HG03045 (cell line): ENCODE results near the gene CELF4.

Source experiments
- ATAC-seq: cut with Tn5 transposase; IDR thresholded peaks from one replicate; pipeline ENCODE4 v1.9.1; 2021; ENCODE audit warnings: mild to moderate bottlenecking, moderate library complexity; ENCODE audit not compliant: unreplicated experiment

CELF4 gene

GRCh38 chr18:37574113-37574512 lies 8.5 kb upstream of the CELF4 start:
- ATAC-seq = no peak

GRCh38 chr18:37572736-37573135 lies 7.1 kb upstream of the CELF4 start:
- no peak for ATAC-seq

- no peak for ATAC-seq
These were observed 5.7 kb upstream of the CELF4 start for GRCh38 chr18:37571266-37571665.

GRCh38 chr18:37570336-37570930 lies 4.8 kb upstream of the CELF4 start:
- ATAC-seq = no peak

- ATAC-seq = no peak
These were observed 3.1 kb upstream of the CELF4 start for GRCh38 chr18:37568671-37569070.

- no peak for ATAC-seq
These were observed 2.4 kb upstream of the CELF4 start for GRCh38 chr18:37567994-37568359.

GRCh38 chr18:37567061-37567993 lies 1.7 kb upstream of the CELF4 start:
- ATAC-seq = no peak

- no peak for ATAC-seq
These were observed 972 bp upstream of the CELF4 start for GRCh38 chr18:37566479-37567060.

- no peak for ATAC-seq
These were observed 430 bp upstream of the CELF4 start for GRCh38 chr18:37565977-37566478.

- no peak for ATAC-seq
These were observed 892 bp downstream of the CELF4 start for GRCh38 chr18:37564711-37565100.

GRCh38 chr18:37563931-37564392 lies 1.6 kb downstream of the CELF4 start:
- ATAC-seq = no peak

GRCh38 chr18:37561986-37562385 lies 3.6 kb downstream of the CELF4 start:
- ATAC-seq = no peak

GRCh38 chr18:37560003-37560402 lies 5.6 kb downstream of the CELF4 start:
- ATAC-seq = no peak

- no peak for ATAC-seq
These were observed 6.4 kb downstream of the CELF4 start for GRCh38 chr18:37559194-37559593.

GRCh38 chr18:37554399-37554787 lies 11.2 kb downstream of the CELF4 start:
- no peak for ATAC-seq

- no peak for ATAC-seq
These were observed 11.8 kb downstream of the CELF4 start for GRCh38 chr18:37553633-37554398.

GRCh38 chr18:37552286-37552685 lies 13.3 kb downstream of the CELF4 start:
- ATAC-seq = no peak

GRCh38 chr18:37551846-37552245 lies 13.8 kb downstream of the CELF4 start:
- no peak for ATAC-seq

GRCh38 chr18:37551249-37551648 lies 14.3 kb downstream of the CELF4 start:
- no peak for ATAC-seq

- no peak for ATAC-seq
These were observed 15.3 kb downstream of the CELF4 start for GRCh38 chr18:37550118-37550875.
